Right atrium auricular region (tissue), 2 donors: ENCODE results near the gene OASL. TPM values are rescaled to one million over a fixed set of nuclear protein-coding genes. Genes with fewer than 3 reads are reported as not detected.

Experiments used
- DNase-seq: peaks from one replicate; pipeline ENCODE4 v3.0.0-alpha.2; 2019; ENCODE audit warnings: low spot score
- H3K27ac ChIP-seq, 2 donors: fragments of 200-600 bp; sonication (generic); 1 replicate in 1 of 2; 2 replicates in 1 of 2; pipeline ENCODE4 v1.5.1; 2016 to 2019
- H3K27me3 ChIP-seq, 2 donors: fragments of 200-600 bp; sonication (generic); one replicate each; pipeline versions ENCODE4 v1.5.1 to v1.6.0; 2017 to 2019
- H3K36me3 ChIP-seq: fragments of 200-600 bp; sonication (generic); one replicate; pipeline ENCODE4 v1.5.1; 2016
- H3K4me1 ChIP-seq, 2 donors: fragments of 200-600 bp; sonication (generic); one replicate each; pipeline versions ENCODE4 v1.5.1 to v1.6.0; 2017 to 2019
- H3K4me3 ChIP-seq, 2 donors: fragments of 200-600 bp; sonication (generic); 1 replicate in 1 of 2; 2 replicates in 1 of 2; pipeline ENCODE4 v1.5.1; 2017 to 2019; ENCODE audit warnings: mild to moderate bottlenecking in 1 of 2, moderate library complexity in 1 of 2
- H3K9me3 ChIP-seq, 2 donors: fragments of 200-600 bp; sonication (generic); one replicate each; pipeline ENCODE4 v1.5.1; 2019
- total RNA-seq, 2 donors: library from RNA; depleted of rRNA; stranded (reverse); fragments of >200 nt; gene quantifications; one replicate each; pipeline ENCODE4 v1.1.0, GENCODE V29; 2016
- TF ChIP-seq, protein P1 (sequence below), 2 donors: fragments of 200-600 bp; sonication (generic); IDR thresholded peaks; one replicate each; pipeline ENCODE4 v1.5.1; 2019; ENCODE audit warnings: antibody characterized with exemption in 2 of 2

OASL gene
- total RNA-seq, 2 donors from 2014 or later: 0.70 TPM; not detected in 1

DNA sequence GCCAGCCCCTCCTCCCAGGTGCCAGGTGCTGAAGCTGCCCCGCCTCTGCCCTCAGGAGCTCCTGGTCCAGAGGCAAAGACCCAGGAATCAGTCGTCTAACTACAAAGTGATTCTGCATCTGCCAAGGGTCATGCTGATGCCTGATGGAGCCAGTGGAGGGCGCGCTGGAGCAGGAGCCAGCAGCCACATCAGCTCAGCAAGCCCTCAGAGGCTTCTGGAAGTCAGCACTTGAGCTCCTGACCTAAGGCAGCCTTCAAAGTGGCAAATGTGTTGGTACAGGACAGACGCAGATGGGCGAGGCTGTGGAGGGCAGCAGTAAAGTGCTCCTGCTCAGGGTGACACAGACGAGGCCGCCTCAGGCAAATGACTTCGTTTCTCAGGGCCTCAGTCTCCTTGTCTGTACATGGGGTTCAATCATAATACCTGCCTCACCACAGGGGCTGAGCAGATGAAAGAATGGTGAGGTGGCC, 33.7 kb downstream of the OASL start:
- DNase-seq: no peak
- TF ChIP-seq, protein P1, sequence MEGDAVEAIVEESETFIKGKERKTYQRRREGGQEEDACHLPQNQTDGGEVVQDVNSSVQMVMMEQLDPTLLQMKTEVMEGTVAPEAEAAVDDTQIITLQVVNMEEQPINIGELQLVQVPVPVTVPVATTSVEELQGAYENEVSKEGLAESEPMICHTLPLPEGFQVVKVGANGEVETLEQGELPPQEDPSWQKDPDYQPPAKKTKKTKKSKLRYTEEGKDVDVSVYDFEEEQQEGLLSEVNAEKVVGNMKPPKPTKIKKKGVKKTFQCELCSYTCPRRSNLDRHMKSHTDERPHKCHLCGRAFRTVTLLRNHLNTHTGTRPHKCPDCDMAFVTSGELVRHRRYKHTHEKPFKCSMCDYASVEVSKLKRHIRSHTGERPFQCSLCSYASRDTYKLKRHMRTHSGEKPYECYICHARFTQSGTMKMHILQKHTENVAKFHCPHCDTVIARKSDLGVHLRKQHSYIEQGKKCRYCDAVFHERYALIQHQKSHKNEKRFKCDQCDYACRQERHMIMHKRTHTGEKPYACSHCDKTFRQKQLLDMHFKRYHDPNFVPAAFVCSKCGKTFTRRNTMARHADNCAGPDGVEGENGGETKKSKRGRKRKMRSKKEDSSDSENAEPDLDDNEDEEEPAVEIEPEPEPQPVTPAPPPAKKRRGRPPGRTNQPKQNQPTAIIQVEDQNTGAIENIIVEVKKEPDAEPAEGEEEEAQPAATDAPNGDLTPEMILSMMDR (IDR thresholded peaks at IDR 0.05): peak in 1 of 2 donors; percentile 44
- Histone ChIP-seq H3K4me3 (no peak overlapping the region), H3K9me3 (no peaks in the 10 kb centered on the region), H3K27me3 (no peaks in the 10 kb centered on the region), H3K27ac (no peak overlapping the region), H3K36me3 (peaks cover 42% of the 10 kb centered on the region), H3K4me1 (no peaks in the 10 kb centered on the region)

DNA sequence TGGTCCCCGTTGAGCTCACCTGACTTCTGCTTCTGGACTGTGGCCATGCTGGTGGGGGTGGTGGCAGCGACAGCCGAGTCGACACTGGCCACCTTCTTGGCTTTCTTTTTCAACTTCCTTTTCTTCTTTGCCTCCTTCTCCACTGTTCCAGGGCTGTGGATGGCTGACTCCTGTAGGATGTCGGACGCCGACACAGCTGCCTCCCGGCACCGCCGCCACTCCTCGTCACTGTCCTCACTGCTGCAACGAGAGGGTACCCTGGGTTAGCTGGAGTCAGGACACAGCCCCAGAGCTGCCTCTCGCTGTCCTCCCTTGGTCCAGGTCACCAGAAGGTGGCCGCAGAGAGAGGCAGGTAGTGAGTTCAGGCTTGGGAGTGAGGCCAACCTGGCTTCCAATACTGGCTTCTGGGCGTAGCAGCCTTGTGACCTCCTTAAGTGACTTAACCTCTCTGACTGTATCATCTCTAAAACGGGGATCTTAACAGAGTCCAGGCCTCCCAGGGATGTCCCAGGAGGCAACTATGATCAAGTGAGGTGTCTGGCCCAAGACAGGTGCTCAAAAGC, 34.7 kb downstream of the OASL start:
- TF ChIP-seq, protein P1 (IDR thresholded peaks at IDR 0.05): no peak
- Histone ChIP-seq H3K9me3 (no peaks in the 10 kb centered on the region), H3K27ac (no peak overlapping the region), H3K4me3 (no peak overlapping the region), H3K36me3 (peaks cover 32% of the 10 kb centered on the region), H3K27me3 (no peaks in the 10 kb centered on the region), H3K4me1 (peaks cover 0 to 7% of the 10 kb centered on the region in 2 donors)
- no peak for DNase-seq

DNA sequence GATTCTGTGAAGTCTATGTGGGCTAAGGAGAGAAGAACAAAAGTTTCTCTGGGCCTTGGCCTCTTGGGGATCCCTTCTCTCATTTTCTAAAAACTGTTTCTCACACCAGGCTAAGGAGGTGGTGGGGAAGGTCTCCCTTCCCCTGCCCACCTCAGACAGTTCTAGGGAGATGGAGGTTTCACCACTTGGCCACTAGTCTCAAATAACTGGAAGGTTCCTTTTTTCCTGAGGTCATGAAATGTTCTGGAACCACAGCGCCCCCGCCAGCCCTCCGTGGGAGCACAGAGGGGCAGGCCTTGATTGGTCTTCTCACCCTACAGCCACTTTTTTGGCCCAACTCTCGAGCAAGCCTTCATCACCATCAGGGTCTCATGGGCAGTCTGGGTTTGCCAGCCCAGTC, 35.4 kb downstream of the OASL start:
- H3K36me3 ChIP-seq: peaks cover 27% of the 10 kb centered on the region
- H3K27me3 ChIP-seq: no peaks in the 10 kb centered on the region
- H3K9me3 ChIP-seq: no peaks in the 10 kb centered on the region
- no peak for DNase-seq
- no peak overlapping the region for H3K4me3 ChIP-seq
- peaks cover 0 to 10% of the 10 kb centered on the region in 2 donors for H3K4me1 ChIP-seq
- no peak overlapping the region for H3K27ac ChIP-seq
- TF ChIP-seq, protein P1 (IDR thresholded peaks at IDR 0.05): no peak

DNA sequence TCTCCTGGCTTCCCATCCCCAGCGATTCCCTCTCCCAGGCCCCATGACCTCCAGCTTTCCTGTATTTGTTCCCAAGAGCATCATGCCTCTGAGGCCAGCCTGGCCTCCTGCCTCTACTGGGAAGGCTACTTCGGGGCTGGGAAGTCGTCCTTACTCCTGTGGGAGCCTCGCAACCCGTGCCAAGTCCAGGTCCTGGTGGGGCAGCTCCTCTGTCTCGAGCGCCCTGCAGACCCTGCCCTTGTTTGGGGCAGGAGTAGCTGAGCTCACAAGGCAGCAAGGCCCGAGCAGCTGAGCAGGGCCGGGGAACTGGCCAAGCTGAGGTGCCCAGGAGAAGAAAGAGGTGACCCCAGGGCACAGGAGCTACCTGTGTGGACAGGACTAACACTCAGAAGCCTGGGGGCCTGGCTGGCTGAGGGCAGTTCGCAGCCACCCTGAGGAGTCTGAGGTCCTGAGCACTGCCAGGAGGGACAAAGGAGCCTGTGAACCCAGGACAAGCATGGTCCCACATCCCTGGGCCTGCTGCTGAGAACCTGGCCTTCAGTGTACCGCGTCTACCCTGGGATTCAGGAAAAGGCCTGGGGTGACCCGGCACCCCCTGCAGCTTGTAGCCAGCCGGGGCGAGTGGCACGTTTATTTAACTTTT, 37.1 kb downstream of the OASL start:
- peaks cover 26% of the 10 kb centered on the region for H3K36me3 ChIP-seq
- peaks cover 0 to 10% of the 10 kb centered on the region in 2 donors for H3K4me1 ChIP-seq
- no peak for DNase-seq
- H3K27ac ChIP-seq: no peak overlapping the region
- H3K27me3 ChIP-seq: no peaks in the 10 kb centered on the region
- TF ChIP-seq, protein P1 (IDR thresholded peaks at IDR 0.05): no peak
- no peak overlapping the region for H3K4me3 ChIP-seq
- no peaks in the 10 kb centered on the region for H3K9me3 ChIP-seq

DNA sequence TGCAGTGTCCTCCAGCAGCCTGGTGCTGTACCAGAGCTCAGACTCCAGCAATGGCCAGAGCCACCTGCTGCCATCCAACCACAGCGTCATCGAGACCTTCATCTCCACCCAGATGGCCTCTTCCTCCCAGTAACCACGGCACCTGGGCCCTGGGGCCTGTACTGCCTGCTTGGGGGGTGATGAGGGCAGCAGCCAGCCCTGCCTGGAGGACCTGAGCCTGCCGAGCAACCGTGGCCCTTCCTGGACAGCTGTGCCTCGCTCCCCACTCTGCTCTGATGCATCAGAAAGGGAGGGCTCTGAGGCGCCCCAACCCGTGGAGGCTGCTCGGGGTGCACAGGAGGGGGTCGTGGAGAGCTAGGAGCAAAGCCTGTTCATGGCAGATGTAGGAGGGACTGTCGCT, 38.0 kb downstream of the OASL start:
- Histone ChIP-seq H3K36me3 (peaks cover 25% of the 10 kb centered on the region), H3K27ac (no peak overlapping the region), H3K9me3 (no peaks in the 10 kb centered on the region), H3K4me1 (peaks cover 0 to 10% of the 10 kb centered on the region in 2 donors), H3K4me3 (no peak overlapping the region), H3K27me3 (no peaks in the 10 kb centered on the region)
- TF ChIP-seq, protein P1 (IDR thresholded peaks at IDR 0.05): no peak
- DNase-seq: no peak
